Measurements from ENCODE around the gene BAIAP3. TPM values are rescaled to one million over a fixed set of nuclear protein-coding genes. Genes with fewer than 3 reads are reported as not detected.

BAIAP3 gene
- total and polyA plus RNA-seq, 2 donors (not counting 3 experiments of a cell fraction or from before 2014, with no cell fraction given), result 0.36 to 0.66 TPM

DNA sequence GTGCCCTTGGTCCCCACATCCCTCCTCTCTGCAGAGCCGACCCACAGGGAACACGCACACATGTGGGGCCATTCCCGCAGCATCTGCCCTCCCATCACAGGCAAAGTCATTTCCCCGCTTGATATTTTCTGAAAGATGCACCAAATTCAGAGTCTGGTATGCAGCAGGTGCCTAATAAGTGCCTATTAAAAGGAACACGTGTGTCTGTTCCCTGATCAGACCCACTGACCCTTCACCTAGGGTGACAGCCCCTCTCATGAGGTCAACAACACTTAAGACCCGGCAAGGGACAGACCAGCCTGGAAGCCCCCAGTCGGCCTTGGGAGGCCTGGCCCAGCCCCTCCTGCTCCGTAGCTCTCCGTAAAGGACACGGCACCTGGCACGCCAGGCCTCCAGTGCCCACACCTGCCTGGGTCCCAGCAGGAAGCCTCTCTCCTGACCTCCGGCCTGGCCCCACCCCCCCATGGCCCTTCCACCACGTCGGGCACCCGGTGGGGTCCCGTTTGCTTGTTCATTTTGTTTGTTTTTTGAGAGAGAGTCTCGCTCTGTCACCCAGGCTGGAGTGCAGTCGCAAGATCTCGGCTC is 61.0 kb downstream of the BAIAP3 start:
- Histone ChIP-seq H3K9ac (replicated peaks; ENCODE audit: extremely low read depth, insufficient read depth, low read length) (no peak overlapping the region), H4K20me1 (replicated peaks; ENCODE audit: control insufficient read depth, extremely low read depth, insufficient read depth, low read length) (no peaks in the 10 kb centered on the region), H3K9me3 (replicated peaks; ENCODE audit: control insufficient read depth, insufficient read depth, low read length) (no peaks in the 10 kb centered on the region), H3K4me1 (ENCODE audit: control insufficient read depth, extremely low read depth, insufficient read depth, low read length) (no peaks in the 10 kb centered on the region), H3K4me3 (replicated peaks in 1 of 3; ENCODE audit: insufficient read depth in 1 of 3, low read depth in 1 of 3, low read length in 3 of 3) (no peak overlapping the region), H3K9me1 (replicated peaks; ENCODE audit: control insufficient read depth, extremely low read depth, insufficient read depth, low read length) (no peaks in the 10 kb centered on the region), H3K36me3 (ENCODE audit: control insufficient read depth in 2 of 2, extremely low read depth in 1 of 2, insufficient read depth in 2 of 2, low read length in 2 of 2) (peaks cover 0 to 30% of the 10 kb centered on the region in 2 experiments), H3K79me2 (ENCODE audit: control insufficient read depth, insufficient read depth, low read length) (no peaks in the 10 kb centered on the region), H3K27me3 (ENCODE audit: control insufficient read depth in 2 of 2, insufficient read depth in 2 of 2, low read length in 2 of 2) (no peaks in the 10 kb centered on the region), H3K4me2 (ENCODE audit: insufficient read depth, low read length) (no peak overlapping the region), H2AFZ (ENCODE audit: low read depth, low read length) (no peak overlapping the region), H3K27ac (ENCODE audit: insufficient read depth, low read depth, low read length) (no peak overlapping the region)
- TF ChIP-seq GATA2 (IDR thresholded peaks at IDR 0.05; ENCODE audit: insufficient read depth, insufficient read length, low read depth, low read length) (no peak), FOS (IDR thresholded peaks at IDR 0.05; ENCODE audit: borderline replicate concordance, insufficient read depth, low read length) (no peak), EZH2 (IDR thresholded peaks at IDR 0.05; ENCODE audit: borderline replicate concordance, low read depth, low read length, severe bottlenecking) (no peak), JUN (IDR thresholded peaks at IDR 0.05; ENCODE audit: borderline replicate concordance, insufficient read depth, insufficient read length, low read depth) (no peak), POLR2A (IDR thresholded peaks at IDR 0.05; ENCODE audit: low read depth, low read length) (no peak), MYC (IDR thresholded peaks at IDR 0.05; ENCODE audit: low read depth, low read length) (no peak), POLR2AphosphoS5 (IDR thresholded peaks at IDR 0.05; ENCODE audit: insufficient read depth, low read depth, low read length) (no peak)
- TF ChIP-seq, protein P1, sequence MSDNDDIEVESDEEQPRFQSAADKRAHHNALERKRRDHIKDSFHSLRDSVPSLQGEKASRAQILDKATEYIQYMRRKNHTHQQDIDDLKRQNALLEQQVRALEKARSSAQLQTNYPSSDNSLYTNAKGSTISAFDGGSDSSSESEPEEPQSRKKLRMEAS (IDR thresholded peaks at IDR 0.05; ENCODE audit: insufficient read depth, insufficient read length), result no peak
- TF ChIP-seq, protein P2, sequence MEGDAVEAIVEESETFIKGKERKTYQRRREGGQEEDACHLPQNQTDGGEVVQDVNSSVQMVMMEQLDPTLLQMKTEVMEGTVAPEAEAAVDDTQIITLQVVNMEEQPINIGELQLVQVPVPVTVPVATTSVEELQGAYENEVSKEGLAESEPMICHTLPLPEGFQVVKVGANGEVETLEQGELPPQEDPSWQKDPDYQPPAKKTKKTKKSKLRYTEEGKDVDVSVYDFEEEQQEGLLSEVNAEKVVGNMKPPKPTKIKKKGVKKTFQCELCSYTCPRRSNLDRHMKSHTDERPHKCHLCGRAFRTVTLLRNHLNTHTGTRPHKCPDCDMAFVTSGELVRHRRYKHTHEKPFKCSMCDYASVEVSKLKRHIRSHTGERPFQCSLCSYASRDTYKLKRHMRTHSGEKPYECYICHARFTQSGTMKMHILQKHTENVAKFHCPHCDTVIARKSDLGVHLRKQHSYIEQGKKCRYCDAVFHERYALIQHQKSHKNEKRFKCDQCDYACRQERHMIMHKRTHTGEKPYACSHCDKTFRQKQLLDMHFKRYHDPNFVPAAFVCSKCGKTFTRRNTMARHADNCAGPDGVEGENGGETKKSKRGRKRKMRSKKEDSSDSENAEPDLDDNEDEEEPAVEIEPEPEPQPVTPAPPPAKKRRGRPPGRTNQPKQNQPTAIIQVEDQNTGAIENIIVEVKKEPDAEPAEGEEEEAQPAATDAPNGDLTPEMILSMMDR (IDR thresholded peaks at IDR 0.05; ENCODE audit: extremely low read depth in 1 of 2, insufficient read depth in 1 of 2, low read depth in 1 of 2, low read length in 2 of 2), result no peak
- POLR2A ChIA-PET, result no interaction called here
- intact Hi-C loops (cut with micrococcal nuclease) (no loop called here), dilution Hi-C loops (cut with MboI; ENCODE audit: extremely low pct_ligation_motif_present, low sequenced_read_pairs) (no loop called here)
- CTCF ChIA-PET, result no interaction called here
- BruUV-seq (replicated peaks), result no TSS peak
- DNase-seq (ENCODE audit: low read depth, low spot score), result no peak
- no peak for FAIRE-seq
